K562 (cell line): ENCODE data around the gene BCAP31. TPM values are rescaled to one million over a fixed set of nuclear protein-coding genes. Genes with fewer than 3 reads are reported as not detected.

Experiments used
- ATAC-seq: fragments of 200-7000 bp; cut with Tn5 transposase; 3 replicates; pipeline ENCODE4 v1.9.1; 2020; ENCODE audit warnings: moderate library complexity
- BruUV-seq: library from RNA; stranded (reverse); fragments of 400-500 nt; replicated peaks from 2 replicates; lab custom pipeline; 2021; lab: Mats Ljungman, UMichigan
- CTCF ChIA-PET: fragments of 300-600 bp; formaldehyde crosslinking; extraction: SDS; loops from one replicate; lab custom pipeline; 2021; ENCODE audit warnings: low intra/inter-chr PET ratio; lab: Yijun Ruan, JAX
- POLR2A ChIA-PET: fragments of 300-600, 350-650 bp; sonication (Branson Sonifier 250); formaldehyde crosslinking; extraction: SDS; loops from one replicate; lab custom pipeline; 2021; ENCODE audit warnings: antibody characterized with exemption, inconsistent platforms; lab: Yijun Ruan, JAX
- DNase-seq, 4 experiments: peaks; one replicate each; pipeline versions ENCODE4 v3.0.0 to v3.0.0-alpha.2; 2011 to 2018; ENCODE audit warnings: low spot score in 3 of 4, mixed read lengths in 3 of 4; ENCODE audit errors: extremely low read depth in 1 of 4
- FAIRE-seq: peaks from 2 replicates; lab custom pipeline; 2011; peaks lifted over from hg19 to GRCh38; lab: Jason Lieb, UNC
- H2AFZ ChIP-seq: 2 replicates; pipeline ENCODE4 v1.6.0; 2011; ENCODE audit warnings: low read depth, low read length, control low read depth, inconsistent platforms
- H3K27ac ChIP-seq: fragments of 200-600 bp; 3 replicates; pipeline ENCODE4 v1.8.0; 2011; ENCODE audit warnings: low read depth, mild to moderate bottlenecking, control low read depth, inconsistent platforms, low read length, moderate library complexity, mixed read lengths; ENCODE audit errors: extremely low read depth
- H3K27me3 ChIP-seq, 2 experiments: fragments of 300-600 bp in 1 of 2; 2 replicates in 1 of 2; 3 replicates in 1 of 2; pipeline versions ENCODE4 v1.6.0 to v1.8.0; 2011; ENCODE audit warnings: inconsistent platforms in 2 of 2, low read length in 2 of 2, mild to moderate bottlenecking in 1 of 2, mixed read lengths in 1 of 2, moderate library complexity in 1 of 2; ENCODE audit not compliant: control insufficient read depth in 2 of 2, insufficient read depth in 2 of 2
- H3K36me3 ChIP-seq: fragments of 300-600 bp; 3 replicates; pipeline ENCODE4 v1.8.0; 2011; ENCODE audit warnings: mild to moderate bottlenecking, low read length, inconsistent platforms; ENCODE audit not compliant: control insufficient read depth, insufficient read depth
- H3K4me1 ChIP-seq, 2 experiments: fragments of 200-600 bp in 1 of 2; replicated peaks in 1 of 2; 2 replicates in 1 of 2; 3 replicates in 1 of 2; pipeline versions ENCODE4 v1.5.1 to v1.8.0; 2011; ENCODE audit warnings: inconsistent platforms in 2 of 2, low read length in 2 of 2, mild to moderate bottlenecking in 1 of 2, mixed read lengths in 1 of 2, moderate library complexity in 1 of 2; ENCODE audit not compliant: control insufficient read depth in 2 of 2, insufficient read depth in 2 of 2
- H3K4me2 ChIP-seq: 2 replicates; pipeline ENCODE4 v1.6.1; 2011; ENCODE audit warnings: low read length, control low read depth, inconsistent platforms, mixed read lengths; ENCODE audit not compliant: insufficient read depth
- H3K4me3 ChIP-seq: fragments of 200-600 bp; sonication (generic), shearing (Covaris generic); 2 replicates; pipeline ENCODE4 v1.5.1; 2016; ENCODE audit warnings: control low read depth, inconsistent platforms
- H3K79me2 ChIP-seq: fragments of 200-600 bp; 3 replicates; pipeline ENCODE4 v1.8.0; 2011; ENCODE audit warnings: low read length, inconsistent platforms; ENCODE audit not compliant: control insufficient read depth, insufficient read depth
- H3K9ac ChIP-seq, 2 experiments: 2 replicates each; pipeline versions ENCODE4 v1.6.0 to v1.6.1; 2011; ENCODE audit warnings: low read depth in 2 of 2, low read length in 2 of 2, control low read depth in 1 of 2, inconsistent platforms in 1 of 2, mild to moderate bottlenecking in 1 of 2, mixed read lengths in 1 of 2; ENCODE audit not compliant: insufficient read depth in 1 of 2
- H3K9me1 ChIP-seq: one replicate; pipeline ENCODE4 v1.6.0; 2011; ENCODE audit warnings: inconsistent platforms, mild to moderate bottlenecking, low read length, moderate library complexity; ENCODE audit not compliant: control insufficient read depth, insufficient read depth
- H3K9me3 ChIP-seq: replicated peaks from 2 replicates; pipeline ENCODE4 v1.5.1; 2011; ENCODE audit warnings: low read depth, low read length, inconsistent platforms; ENCODE audit not compliant: control insufficient read depth, insufficient read depth
- H4K20me1 ChIP-seq: replicated peaks from 2 replicates; pipeline ENCODE4 v1.6.1; 2011; ENCODE audit warnings: low read length, inconsistent platforms, mixed read lengths; ENCODE audit not compliant: control insufficient read depth, insufficient read depth
- SUPT5H ChIP-seq: fragments of 450-650 bp; IDR thresholded peaks from 2 replicates; pipeline ENCODE4 v1.6.1; 2016
- ZKSCAN8 ChIP-seq: fragments of 200-800 bp; sonication (Bioruptor generic); IDR thresholded peaks from 2 replicates; pipeline ENCODE4 v1.6.1; 2016; ENCODE audit warnings: missing genetic modification characterization, missing compliant biosample characterization
- ZNF124 ChIP-seq: sonication (generic); formaldehyde crosslinking; IDR thresholded peaks from 2 replicates; pipeline ENCODE4 v1.8.1; 2022; ENCODE audit warnings: missing genetic modification reagents
- ZNF133 ChIP-seq: fragments of 250-450 bp; sonication (Bioruptor Pico); IDR thresholded peaks from 2 replicates; pipeline ENCODE4 v1.4.0; 2020; ENCODE audit warnings: mild to moderate bottlenecking
- ZNF324 ChIP-seq: fragments of 250-450 bp; sonication (Bioruptor Pico); IDR thresholded peaks from 2 replicates; pipeline ENCODE4 v1.4.0; 2020; ENCODE audit warnings: mild to moderate bottlenecking
- ZNF41 ChIP-seq: fragments of 250-450 bp; sonication (Bioruptor Pico); conservative IDR thresholded peaks from 2 replicates; pipeline ENCODE4 v1.4.0; 2020; ENCODE audit warnings: mild to moderate bottlenecking
- WGBS: fragments of 100-300 bp; shearing (Covaris generic); methylation state at CpG from one replicate; pipeline ENCODE4 v1.1.6; 2016; ENCODE audit warnings: low coverage, mixed read lengths; ENCODE audit not compliant: insufficient coverage; ENCODE audit errors: missing lambda C conversion rate; 5-methylcytosine and 5-hydroxymethylcytosine counted together
- in situ Hi-C: fragments of 300-500 bp; cut with MboI; formaldehyde crosslinking; loops from 4 replicates; pipeline ENCODE4 v1.15.0; 2018; ENCODE audit warnings: inconsistent platforms, mixed read lengths
- intact Hi-C: fragments of 100-400 bp; cut with micrococcal nuclease; formaldehyde crosslinking; loops from 2 replicates; pipeline ENCODE4 v1.14.2; 2022
- polyA plus RNA-seq, 8 experiments: library from polyadenylated mRNA; depleted of rRNA in 4 of 8; stranded (reverse) in 5 of 8; unstranded in 3 of 8; fragments of >200 nt; fragmentation: Nextera tagmentation in 2 of 8; fragmentation: Illumina TruSeq in 1 of 8; extraction: Ambion mirVana in 2 of 8; extraction: Trizol in 1 of 8; gene quantifications; 2 replicates each; pipeline versions ENCODE4 v1.2.1 to v1.2.3, GENCODE V29; 2011 to 2014; ENCODE audit warnings: inconsistent platforms in 1 of 8, missing spikeins in 1 of 8
- total RNA-seq, 7 experiments: library from RNA; depleted of rRNA in 6 of 7; stranded (reverse); fragments of >200 nt in 6 of 7; fragmentation: Illumina TruSeq in 2 of 7; extraction: Trizol in 2 of 7; gene quantifications; 2 replicates each; pipeline versions ENCODE4 v1.2.1 to v1.2.3, GENCODE V29; 2011 to 2021; ENCODE audit warnings: low replicate concordance in 1 of 7
- TF ChIP-seq, protein P1 (sequence below): fragments of 450-650 bp; IDR thresholded peaks from 2 replicates; pipeline ENCODE4 v1.6.1; 2017; ENCODE audit warnings: antibody characterized with exemption, mild to moderate bottlenecking
- TF ChIP-seq, protein P2 (sequence below): sonication (generic); formaldehyde crosslinking; IDR thresholded peaks from 2 replicates; pipeline ENCODE4 v1.9.0; 2022; ENCODE audit warnings: mild to moderate bottlenecking, missing genetic modification reagents
- TF ChIP-seq, protein P3 (sequence below): fragments of 450-650 bp; formaldehyde crosslinking; IDR thresholded peaks from 2 replicates; pipeline ENCODE4 v1.4.0; 2020; ENCODE audit warnings: mild to moderate bottlenecking
- TF ChIP-seq, protein P4 (sequence below): fragments of 250-450 bp; sonication (Bioruptor Pico); IDR thresholded peaks from 2 replicates; pipeline ENCODE4 v1.4.0; 2020

Gene BCAP31
- total and polyA plus RNA-seq, 9 of the 15 experiments (the other 6 are each of a cell fraction or from before 2014, with no cell fraction given): 156 to 683 (median 188) TPM

DNA sequence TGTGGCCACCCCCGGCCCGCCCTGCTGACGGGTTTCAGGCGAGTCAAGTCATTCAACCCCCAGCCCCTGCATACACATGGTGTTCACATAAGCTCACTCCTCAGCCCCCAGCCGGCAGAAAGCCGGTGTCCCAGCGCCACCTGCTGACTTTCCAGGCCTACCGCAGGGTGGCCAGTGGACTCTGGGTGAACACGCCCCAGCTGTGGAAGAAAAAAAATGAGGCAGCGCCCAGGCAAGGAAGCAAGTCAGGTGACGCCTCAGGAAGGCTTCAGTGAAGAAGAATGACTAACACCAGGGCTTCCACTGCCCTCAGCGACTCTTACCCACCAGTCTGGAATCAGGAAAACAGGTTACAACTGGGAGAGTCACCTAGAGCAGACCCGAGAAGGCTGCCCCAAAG, 15.8 kb downstream of the BCAP31 start:
- FAIRE-seq: peak; percentile 90
- Histone ChIP-seq H3K79me2 (peaks cover 9% of the 10 kb centered on the region; the same call in 1 of the 3 replicates), H3K9ac (peak overlapping the region in 1 of 2 experiments; percentile 55; a peak in 2 of 4 replicates), H3K4me1 (peaks cover 3 to 13% of the 10 kb centered on the region in 2 experiments; a peak in 4 of 5 replicates), H3K9me3 (no peaks in the 10 kb centered on the region), H3K4me3 (no peak overlapping the region), H3K27ac (peak overlapping the region; percentile 60; the same call in 2 of the 3 replicates), H2AFZ (no peak overlapping the region), H3K9me1 (peaks cover 3% of the 10 kb centered on the region), H4K20me1 (no peaks in the 10 kb centered on the region; the same call in 1 of the 2 replicates), H3K27me3 (no peaks in the 10 kb centered on the region), H3K4me2 (peak overlapping the region; percentile 18; the same call in 1 of the 2 replicates), H3K36me3 (peaks cover 77% of the 10 kb centered on the region; the same call in 2 of the 3 replicates)
- ATAC-seq: peak; percentile 98
- CTCF ChIA-PET: interaction anchor here (2.0 to 3.0 kb wide), 2 partner anchors 128 to 169 kb away, joined by 5 to 14 read pairs; no protein-coding TSS in a partner anchor
- POLR2A ChIA-PET: interaction anchor here (0.7 to 1.6 kb wide), 7 partner anchors 10 to 967 kb away, joined by 3 to 6 read pairs (median 4); partner anchors contain the start of genes IDH3G and SSR4
- no TSS peak for BruUV-seq
- 23% methylated on average over 11 of the region's 13 CpGs for WGBS
- peak; percentile 50 to 89 (median 65) for DNase-seq
- intact Hi-C loops: loop anchor here (2.0 kb wide), 1 partner anchor 98 kb away; no protein-coding TSS in a partner anchor
- in situ Hi-C loops: no loop called here
- TF ChIP-seq ZNF124 (no peak), SUPT5H (no peak), ZKSCAN8 (CRISPR knock-in tag) (0 out of 2 replicates have a peak, but pooled peaks have one; percentile 44), ZNF133 (no peak), ZNF324 (no peak), ZNF41 (CRISPR knock-in tag) (no peak)
- TF ChIP-seq, protein P1, sequence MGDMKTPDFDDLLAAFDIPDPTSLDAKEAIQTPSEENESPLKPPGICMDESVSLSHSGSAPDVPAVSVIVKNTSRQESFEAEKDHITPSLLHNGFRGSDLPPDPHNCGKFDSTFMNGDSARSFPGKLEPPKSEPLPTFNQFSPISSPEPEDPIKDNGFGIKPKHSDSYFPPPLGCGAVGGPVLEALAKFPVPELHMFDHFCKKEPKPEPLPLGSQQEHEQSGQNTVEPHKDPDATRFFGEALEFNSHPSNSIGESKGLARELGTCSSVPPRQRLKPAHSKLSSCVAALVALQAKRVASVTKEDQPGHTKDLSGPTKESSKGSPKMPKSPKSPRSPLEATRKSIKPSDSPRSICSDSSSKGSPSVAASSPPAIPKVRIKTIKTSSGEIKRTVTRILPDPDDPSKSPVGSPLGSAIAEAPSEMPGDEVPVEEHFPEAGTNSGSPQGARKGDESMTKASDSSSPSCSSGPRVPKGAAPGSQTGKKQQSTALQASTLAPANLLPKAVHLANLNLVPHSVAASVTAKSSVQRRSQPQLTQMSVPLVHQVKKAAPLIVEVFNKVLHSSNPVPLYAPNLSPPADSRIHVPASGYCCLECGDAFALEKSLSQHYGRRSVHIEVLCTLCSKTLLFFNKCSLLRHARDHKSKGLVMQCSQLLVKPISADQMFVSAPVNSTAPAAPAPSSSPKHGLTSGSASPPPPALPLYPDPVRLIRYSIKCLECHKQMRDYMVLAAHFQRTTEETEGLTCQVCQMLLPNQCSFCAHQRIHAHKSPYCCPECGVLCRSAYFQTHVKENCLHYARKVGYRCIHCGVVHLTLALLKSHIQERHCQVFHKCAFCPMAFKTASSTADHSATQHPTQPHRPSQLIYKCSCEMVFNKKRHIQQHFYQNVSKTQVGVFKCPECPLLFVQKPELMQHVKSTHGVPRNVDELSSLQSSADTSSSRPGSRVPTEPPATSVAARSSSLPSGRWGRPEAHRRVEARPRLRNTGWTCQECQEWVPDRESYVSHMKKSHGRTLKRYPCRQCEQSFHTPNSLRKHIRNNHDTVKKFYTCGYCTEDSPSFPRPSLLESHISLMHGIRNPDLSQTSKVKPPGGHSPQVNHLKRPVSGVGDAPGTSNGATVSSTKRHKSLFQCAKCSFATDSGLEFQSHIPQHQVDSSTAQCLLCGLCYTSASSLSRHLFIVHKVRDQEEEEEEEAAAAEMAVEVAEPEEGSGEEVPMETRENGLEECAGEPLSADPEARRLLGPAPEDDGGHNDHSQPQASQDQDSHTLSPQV: peak; percentile 46
- TF ChIP-seq, protein P2, sequence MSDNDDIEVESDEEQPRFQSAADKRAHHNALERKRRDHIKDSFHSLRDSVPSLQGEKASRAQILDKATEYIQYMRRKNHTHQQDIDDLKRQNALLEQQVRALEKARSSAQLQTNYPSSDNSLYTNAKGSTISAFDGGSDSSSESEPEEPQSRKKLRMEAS (CRISPR knock-in tag): peak; percentile 59; the same call in 1 of the 2 replicates
- TF ChIP-seq, protein P3, sequence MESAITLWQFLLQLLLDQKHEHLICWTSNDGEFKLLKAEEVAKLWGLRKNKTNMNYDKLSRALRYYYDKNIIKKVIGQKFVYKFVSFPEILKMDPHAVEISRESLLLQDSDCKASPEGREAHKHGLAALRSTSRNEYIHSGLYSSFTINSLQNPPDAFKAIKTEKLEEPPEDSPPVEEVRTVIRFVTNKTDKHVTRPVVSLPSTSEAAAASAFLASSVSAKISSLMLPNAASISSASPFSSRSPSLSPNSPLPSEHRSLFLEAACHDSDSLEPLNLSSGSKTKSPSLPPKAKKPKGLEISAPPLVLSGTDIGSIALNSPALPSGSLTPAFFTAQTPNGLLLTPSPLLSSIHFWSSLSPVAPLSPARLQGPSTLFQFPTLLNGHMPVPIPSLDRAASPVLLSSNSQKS (CRISPR knock-in tag): no peak
- TF ChIP-seq, protein P4, sequence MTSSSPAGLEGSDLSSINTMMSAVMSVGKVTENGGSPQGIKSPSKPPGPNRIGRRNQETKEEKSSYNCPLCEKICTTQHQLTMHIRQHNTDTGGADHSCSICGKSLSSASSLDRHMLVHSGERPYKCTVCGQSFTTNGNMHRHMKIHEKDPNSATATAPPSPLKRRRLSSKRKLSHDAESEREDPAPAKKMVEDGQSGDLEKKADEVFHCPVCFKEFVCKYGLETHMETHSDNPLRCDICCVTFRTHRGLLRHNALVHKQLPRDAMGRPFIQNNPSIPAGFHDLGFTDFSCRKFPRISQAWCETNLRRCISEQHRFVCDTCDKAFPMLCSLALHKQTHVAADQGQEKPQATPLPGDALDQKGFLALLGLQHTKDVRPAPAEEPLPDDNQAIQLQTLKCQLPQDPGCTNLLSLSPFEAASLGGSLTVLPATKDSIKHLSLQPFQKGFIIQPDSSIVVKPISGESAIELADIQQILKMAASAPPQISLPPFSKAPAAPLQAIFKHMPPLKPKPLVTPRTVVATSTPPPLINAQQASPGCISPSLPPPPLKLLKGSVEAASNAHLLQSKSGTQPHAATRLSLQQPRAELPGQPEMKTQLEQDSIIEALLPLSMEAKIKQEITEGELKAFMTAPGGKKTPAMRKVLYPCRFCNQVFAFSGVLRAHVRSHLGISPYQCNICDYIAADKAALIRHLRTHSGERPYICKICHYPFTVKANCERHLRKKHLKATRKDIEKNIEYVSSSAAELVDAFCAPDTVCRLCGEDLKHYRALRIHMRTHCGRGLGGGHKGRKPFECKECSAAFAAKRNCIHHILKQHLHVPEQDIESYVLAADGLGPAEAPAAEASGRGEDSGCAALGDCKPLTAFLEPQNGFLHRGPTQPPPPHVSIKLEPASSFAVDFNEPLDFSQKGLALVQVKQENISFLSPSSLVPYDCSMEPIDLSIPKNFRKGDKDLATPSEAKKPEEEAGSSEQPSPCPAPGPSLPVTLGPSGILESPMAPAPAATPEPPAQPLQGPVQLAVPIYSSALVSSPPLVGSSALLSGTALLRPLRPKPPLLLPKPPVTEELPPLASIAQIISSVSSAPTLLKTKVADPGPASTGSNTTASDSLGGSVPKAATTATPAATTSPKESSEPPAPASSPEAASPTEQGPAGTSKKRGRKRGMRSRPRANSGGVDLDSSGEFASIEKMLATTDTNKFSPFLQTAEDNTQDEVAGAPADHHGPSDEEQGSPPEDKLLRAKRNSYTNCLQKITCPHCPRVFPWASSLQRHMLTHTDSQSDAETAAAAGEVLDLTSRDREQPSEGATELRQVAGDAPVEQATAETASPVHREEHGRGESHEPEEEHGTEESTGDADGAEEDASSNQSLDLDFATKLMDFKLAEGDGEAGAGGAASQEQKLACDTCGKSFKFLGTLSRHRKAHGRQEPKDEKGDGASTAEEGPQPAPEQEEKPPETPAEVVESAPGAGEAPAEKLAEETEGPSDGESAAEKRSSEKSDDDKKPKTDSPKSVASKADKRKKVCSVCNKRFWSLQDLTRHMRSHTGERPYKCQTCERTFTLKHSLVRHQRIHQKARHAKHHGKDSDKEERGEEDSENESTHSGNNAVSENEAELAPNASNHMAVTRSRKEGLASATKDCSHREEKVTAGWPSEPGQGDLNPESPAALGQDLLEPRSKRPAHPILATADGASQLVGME (CRISPR knock-in tag): no peak
